HG03520 (cell line): ENCODE data around the gene LMLN.
"Not testable (repeated sequence)": the region's sequence is repeated elsewhere in the genome, so short reads cannot be mapped to it uniquely, and the experiment has no call there.

Experiments
- ATAC-seq: cut with Tn5 transposase; IDR thresholded peaks from one replicate; pipeline ENCODE4 v1.9.1; 2021; ENCODE audit warnings: mild to moderate bottlenecking, moderate library complexity; ENCODE audit not compliant: unreplicated experiment

The LMLN gene, protein sequence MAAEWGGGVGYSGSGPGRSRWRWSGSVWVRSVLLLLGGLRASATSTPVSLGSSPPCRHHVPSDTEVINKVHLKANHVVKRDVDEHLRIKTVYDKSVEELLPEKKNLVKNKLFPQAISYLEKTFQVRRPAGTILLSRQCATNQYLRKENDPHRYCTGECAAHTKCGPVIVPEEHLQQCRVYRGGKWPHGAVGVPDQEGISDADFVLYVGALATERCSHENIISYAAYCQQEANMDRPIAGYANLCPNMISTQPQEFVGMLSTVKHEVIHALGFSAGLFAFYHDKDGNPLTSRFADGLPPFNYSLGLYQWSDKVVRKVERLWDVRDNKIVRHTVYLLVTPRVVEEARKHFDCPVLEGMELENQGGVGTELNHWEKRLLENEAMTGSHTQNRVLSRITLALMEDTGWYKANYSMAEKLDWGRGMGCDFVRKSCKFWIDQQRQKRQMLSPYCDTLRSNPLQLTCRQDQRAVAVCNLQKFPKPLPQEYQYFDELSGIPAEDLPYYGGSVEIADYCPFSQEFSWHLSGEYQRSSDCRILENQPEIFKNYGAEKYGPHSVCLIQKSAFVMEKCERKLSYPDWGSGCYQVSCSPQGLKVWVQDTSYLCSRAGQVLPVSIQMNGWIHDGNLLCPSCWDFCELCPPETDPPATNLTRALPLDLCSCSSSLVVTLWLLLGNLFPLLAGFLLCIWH

GRCh38 chr3:197959891-197960693 is at the start of gene LMLN:
LMLN (plus strand) TSS chr3:197960217; CDS start chr3:197960246, 29 bp downstream.
- peak; percentile 98 for ATAC-seq

- no peak for ATAC-seq
Measured at GRCh38 chr3:197912741-197913476, 47.1 kb upstream of the LMLN start.

- no peak for ATAC-seq
Measured at GRCh38 chr3:197913641-197914380, 46.2 kb upstream of the LMLN start.

DNA sequence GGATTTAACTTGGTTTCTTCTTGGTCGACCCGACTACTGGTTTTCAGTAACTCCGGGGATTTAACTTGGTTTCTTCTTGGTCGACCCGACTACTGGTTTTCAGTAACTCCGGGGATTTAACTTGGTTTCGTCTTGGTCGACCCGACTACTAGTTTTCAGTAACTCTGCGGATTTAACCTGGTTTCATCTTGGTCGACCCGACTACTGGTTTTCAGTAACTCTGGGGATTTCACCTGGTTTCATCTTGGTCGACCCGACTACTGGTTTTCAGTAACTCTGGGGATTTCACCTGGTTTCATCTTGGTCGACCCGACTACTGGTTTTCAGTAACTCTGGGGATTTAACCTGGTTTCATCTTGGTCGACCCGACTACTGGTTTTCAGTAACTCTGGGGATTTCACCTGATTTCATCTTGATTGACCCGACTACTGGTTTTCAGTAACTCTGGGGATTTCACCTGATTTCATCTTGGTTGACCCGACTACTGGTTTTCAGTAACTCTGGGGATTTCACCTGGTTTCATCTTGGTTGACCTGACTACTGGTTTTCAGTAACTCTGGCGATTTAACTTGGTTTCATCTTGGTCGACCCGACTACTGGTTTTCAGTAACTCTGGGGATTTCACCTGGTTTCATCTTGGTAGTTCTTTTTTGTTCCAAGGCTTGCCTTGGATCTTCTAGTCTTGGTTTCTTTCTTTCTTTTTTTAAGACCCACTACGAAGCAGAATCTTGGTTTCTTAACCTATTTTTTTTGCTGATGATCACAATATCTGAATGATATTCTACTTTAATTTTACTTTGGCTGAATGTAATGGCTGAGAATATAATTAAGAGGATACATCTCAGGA is 38.4 kb upstream of the LMLN start:
- ATAC-seq: not testable (repeated sequence)

DNA sequence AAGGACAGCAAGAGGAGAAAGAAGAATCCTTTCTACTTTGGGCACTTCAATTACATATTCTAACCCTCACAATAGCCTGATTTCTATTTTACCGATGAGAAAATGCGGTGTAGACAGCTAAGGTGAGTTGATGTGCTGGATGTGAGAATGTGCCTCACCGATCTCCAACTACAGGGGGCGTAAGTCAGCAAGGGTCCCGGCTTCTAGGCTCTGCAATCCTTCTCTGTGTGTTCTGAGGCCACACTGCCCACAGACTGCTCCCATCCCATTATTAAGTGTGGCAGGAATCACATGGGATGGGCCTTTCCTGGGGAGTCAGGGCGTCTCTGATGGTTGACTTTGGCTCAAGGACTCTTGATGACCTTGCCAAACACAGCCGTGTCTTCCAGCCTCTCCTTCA is 33.6 kb upstream of the LMLN start:
- ATAC-seq: no peak

DNA sequence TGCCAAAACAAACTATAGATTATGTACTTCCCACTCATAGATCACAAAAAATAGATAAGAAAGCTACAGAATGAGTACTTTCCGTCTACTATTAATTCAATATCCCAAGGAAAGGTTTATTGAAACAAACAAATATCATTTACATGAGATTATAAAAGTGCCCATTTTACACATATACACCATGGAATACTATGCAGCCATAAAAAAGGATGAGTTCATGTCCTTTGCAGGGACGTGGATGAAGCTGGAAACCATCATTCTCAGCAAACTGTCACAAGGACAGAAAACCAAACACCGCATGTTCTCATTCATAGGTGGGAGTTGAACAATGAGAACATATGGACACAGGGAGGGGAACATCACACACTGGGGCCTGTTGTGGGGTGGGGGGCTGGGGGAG is 32.4 kb upstream of the LMLN start:
- ATAC-seq: not testable (repeated sequence)

DNA sequence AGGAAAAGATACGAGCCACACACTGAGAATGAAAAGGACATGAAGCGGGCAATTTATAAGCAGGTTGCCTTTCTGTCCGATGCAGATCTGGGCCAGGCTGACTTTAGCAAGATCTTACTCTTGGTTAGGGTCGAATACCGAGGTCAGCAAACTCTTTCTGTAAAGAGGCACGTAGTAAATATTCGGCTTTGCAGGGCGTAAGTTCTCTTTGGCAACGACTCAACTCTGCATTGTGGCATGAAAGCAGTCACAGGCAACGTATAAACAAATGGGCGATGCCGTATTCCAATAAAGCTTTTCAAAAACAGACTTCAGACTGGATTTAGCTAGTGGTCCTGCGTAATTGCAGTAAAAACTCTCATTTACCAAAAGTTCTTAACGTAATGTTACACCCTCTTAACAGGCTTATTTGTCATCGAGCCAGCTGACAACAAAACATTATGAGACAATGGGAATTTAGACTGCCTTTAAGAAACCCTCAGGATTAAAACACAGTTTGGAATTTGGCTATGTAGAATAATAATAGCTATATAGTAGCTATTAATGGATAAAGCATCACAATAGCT is 23.1 kb upstream of the LMLN start:
- no peak for ATAC-seq

- ATAC-seq: no peak
Measured at GRCh38 chr3:197940745-197941384, 19.2 kb upstream of the LMLN start.

- no peak for ATAC-seq
Measured at GRCh38 chr3:197942956-197943556, 17.0 kb upstream of the LMLN start.

DNA sequence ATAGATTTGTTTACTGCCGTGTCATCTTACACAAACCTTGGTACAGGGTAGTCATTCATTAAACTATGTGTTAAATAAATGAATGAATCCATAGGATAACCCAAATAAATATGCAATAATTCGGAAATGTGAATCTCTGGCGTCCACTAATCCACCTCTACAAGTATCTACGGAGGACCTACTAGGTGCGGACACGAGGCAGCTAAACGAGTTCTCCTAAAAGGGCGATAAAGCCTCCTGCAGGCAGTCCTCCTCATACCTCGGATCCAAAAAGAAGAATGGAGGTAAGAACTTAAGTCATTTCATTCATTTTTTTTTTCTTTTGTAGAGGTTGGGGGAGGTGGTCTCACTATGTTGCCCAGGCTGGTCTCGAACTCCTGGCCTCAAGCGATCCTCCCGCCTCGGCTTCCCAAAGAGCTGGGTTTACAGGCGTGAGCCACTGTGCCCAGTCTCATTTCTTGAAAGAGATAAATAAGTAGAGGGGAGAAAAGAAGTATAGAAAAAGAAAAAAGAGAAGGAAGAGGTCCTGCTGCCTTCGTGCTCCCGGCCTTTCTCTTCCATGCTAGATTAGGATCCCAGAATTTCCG is 10.7 kb upstream of the LMLN start:
- ATAC-seq: no peak

DNA sequence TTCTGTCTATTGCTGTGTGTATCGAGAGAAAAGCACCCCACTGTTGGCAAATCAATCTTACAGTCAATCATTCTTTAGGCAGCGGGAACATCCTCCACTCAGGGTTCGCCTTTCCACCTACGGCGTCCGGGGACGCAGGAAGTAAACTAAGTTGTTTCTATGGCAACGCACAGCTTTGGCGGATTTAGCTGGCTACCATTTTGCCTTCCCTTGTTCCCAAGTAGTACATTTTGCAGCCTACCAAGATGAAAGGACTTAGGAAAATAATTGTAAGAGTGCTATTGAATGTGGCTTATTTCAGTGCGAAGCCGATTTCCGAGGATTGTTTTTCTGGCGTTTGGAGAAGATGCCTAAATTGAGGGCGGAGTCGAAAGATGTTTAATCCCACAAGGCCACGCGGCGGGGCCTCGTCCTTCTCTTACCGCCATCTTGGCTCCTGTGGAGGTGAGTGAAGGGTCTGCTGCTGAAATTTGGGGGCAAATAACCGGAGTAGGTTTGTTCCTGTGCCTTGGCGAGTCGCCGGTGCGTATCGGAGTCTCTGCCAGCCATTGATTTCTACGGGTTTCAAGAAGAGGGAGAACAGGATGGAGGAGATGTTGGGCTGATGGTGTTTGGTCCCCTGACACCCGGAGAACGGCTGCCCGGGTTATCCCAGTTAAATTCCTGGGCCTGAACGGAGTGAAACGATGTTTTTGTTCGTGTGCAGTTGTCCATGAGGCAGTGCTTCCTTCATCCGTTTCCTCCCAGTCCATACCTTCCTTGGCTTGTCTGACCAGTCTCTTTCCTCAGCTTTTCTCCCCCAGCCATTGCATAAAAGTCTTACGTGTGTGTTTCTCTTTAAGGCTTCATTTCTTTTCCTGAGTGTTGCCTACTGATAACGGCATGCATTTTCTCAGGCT is 10.0 kb upstream of the LMLN start, which contains the start of gene RPL35A:
RPL35A (plus strand) TSS at position 413 of the 899 bp plus-strand sequence. CDS start 778 bp downstream, outside the sequence.
- peak; percentile 90 for ATAC-seq

DNA sequence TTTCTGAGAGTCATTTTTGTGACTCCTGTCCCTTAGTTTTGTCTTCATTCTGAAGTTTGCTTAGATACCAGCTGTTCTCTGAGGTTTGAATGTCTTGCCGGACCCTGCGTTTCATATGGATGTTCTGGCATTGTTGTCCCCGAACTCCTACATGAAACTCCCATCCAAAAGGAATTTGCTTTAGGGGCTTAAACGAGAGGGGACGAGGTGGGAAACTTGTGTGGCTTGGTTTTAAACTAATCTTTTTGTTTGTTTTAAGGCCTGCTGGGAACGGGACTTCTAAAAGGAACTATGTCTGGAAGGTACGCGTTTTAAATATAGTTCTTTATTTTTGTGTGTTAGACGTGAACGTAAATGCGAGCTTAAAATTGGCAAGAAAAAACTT is 9.3 kb upstream of the LMLN start:
- ATAC-seq: no peak

- ATAC-seq: no peak
Measured at GRCh38 chr3:197951392-197951990, 8.5 kb upstream of the LMLN start.

GRCh38 chr3:197952440-197952839 is 7.6 kb upstream of the LMLN start:
- ATAC-seq: no peak

DNA sequence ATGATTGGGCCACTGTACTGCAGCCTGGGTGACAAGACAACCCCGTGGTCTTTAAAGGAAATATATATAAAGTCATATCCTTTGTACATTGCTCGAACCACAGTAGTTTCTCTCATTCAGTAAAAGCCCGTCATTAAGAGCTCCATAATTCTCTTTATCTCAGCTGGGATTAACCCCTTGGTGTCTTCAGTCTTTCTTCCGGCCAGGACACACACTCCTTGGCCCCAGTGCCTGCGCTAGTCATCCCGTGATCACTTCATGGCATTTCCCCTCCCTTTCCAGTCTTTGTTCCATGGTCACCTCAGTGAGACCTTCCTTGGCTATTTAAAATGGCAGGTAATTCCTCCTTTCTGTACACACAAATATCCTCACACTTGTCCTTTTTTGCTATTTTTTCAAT is 6.7 kb upstream of the LMLN start:
- no peak for ATAC-seq

- no peak for ATAC-seq
Measured at GRCh38 chr3:197953881-197954280, 6.1 kb upstream of the LMLN start.
